Liver (tissue), 9 donors: ENCODE measurements around the gene TRUB1. TPM values are rescaled to one million over a fixed set of nuclear protein-coding genes. Genes with fewer than 3 reads are reported as not detected.

ENCODE experiments used
- DNase-seq: peaks from one replicate; pipeline ENCODE4 v3.0.0-alpha.2; 2017; ENCODE audit warnings: low spot score
- H3K27ac ChIP-seq, 2 donors: one replicate each; pipeline ENCODE4 v1.7.0; 2013; ENCODE audit warnings: inconsistent platforms in 2 of 2, low read length in 2 of 2, control low read depth in 1 of 2, low read depth in 1 of 2, mild to moderate bottlenecking in 1 of 2
- H3K27me3 ChIP-seq, 4 donors: one replicate each; pipeline versions ENCODE4 v1.6.1 to v1.7.0; 2013; ENCODE audit warnings: low read length in 3 of 4, inconsistent platforms in 1 of 4, mild to moderate bottlenecking in 1 of 4, moderate library complexity in 1 of 4; ENCODE audit not compliant: control insufficient read depth in 4 of 4, insufficient read depth in 4 of 4
- H3K36me3 ChIP-seq, 4 donors: one replicate each; pipeline versions ENCODE4 v1.6.1 to v1.7.0; 2013; ENCODE audit warnings: low read length in 3 of 4, mild to moderate bottlenecking in 3 of 4, low read depth in 1 of 4, moderate library complexity in 1 of 4; ENCODE audit not compliant: control insufficient read depth in 4 of 4, insufficient read depth in 3 of 4
- H3K4me1 ChIP-seq, 4 donors: one replicate each; pipeline versions ENCODE4 v1.6.1 to v1.7.0; 2013; ENCODE audit warnings: low read length in 3 of 4, mild to moderate bottlenecking in 3 of 4, moderate library complexity in 1 of 4; ENCODE audit not compliant: control insufficient read depth in 4 of 4, insufficient read depth in 4 of 4
- H3K4me3 ChIP-seq, 3 donors: one replicate each; pipeline versions ENCODE4 v1.6.1 to v1.7.0; 2013; ENCODE audit warnings: low read length in 3 of 3, control low read depth in 1 of 3, low read depth in 1 of 3, mild to moderate bottlenecking in 1 of 3
- H3K9ac ChIP-seq, 2 donors: one replicate each; pipeline ENCODE4 v1.7.0; 2013; ENCODE audit warnings: low read length in 2 of 2, mild to moderate bottlenecking in 2 of 2, moderate library complexity in 2 of 2, control low read depth in 1 of 2, low read depth in 1 of 2
- H3K9me3 ChIP-seq, 4 donors: one replicate each; pipeline versions ENCODE4 v1.6.1 to v1.7.0; 2013; ENCODE audit warnings: low read length in 3 of 4; ENCODE audit not compliant: control insufficient read depth in 4 of 4
- ATF3 ChIP-seq: IDR thresholded peaks from 2 replicates; pipeline ENCODE4 v1.6.1; 2016; ENCODE audit warnings: antibody characterized with exemption
- CTCF ChIP-seq: fragments of 150-350 bp; IDR thresholded peaks from 2 replicates; pipeline ENCODE4 v1.5.1; 2017; ENCODE audit warnings: improper control_type of control experiment, low read depth, low read length; ENCODE audit not compliant: missing input control
- FOXA1 ChIP-seq: IDR thresholded peaks from 2 replicates; pipeline ENCODE4 v1.6.1; 2016; ENCODE audit warnings: antibody characterized with exemption
- GABPA ChIP-seq, 2 donors: IDR thresholded peaks in 1 of 2; conservative IDR thresholded peaks in 1 of 2; 2 replicates each; pipeline ENCODE4 v1.6.1; 2016; ENCODE audit warnings: antibody characterized with exemption in 2 of 2, mild to moderate bottlenecking in 1 of 2, moderate library complexity in 1 of 2
- HNF4G ChIP-seq: IDR thresholded peaks from 2 replicates; pipeline ENCODE4 v1.6.1; 2016; ENCODE audit warnings: antibody characterized with exemption
- JUND ChIP-seq, 2 donors: IDR thresholded peaks; 2 replicates each; pipeline ENCODE4 v1.6.1; 2016; ENCODE audit warnings: antibody characterized with exemption in 2 of 2
- NR2F2 ChIP-seq: IDR thresholded peaks from 2 replicates; pipeline ENCODE4 v1.6.1; 2016; ENCODE audit warnings: antibody characterized with exemption
- RAD21 ChIP-seq, 2 donors: IDR thresholded peaks; 2 replicates each; pipeline ENCODE4 v1.6.1; 2016; ENCODE audit warnings: antibody characterized with exemption in 2 of 2, mild to moderate bottlenecking in 2 of 2
- REST ChIP-seq: IDR thresholded peaks from 2 replicates; pipeline ENCODE4 v1.6.1; 2016; ENCODE audit warnings: antibody characterized with exemption, mild to moderate bottlenecking
- SP1 ChIP-seq: IDR thresholded peaks from 2 replicates; pipeline ENCODE4 v1.6.1; 2018; ENCODE audit warnings: antibody characterized with exemption, mild to moderate bottlenecking
- TAF1 ChIP-seq: conservative IDR thresholded peaks from 2 replicates; pipeline ENCODE4 v1.6.1; 2016; ENCODE audit warnings: antibody characterized with exemption, mild to moderate bottlenecking
- YY1 ChIP-seq: IDR thresholded peaks from 2 replicates; pipeline ENCODE4 v1.6.1; 2016; ENCODE audit warnings: antibody characterized with exemption, mild to moderate bottlenecking
- ZBTB33 ChIP-seq: IDR thresholded peaks from 2 replicates; pipeline ENCODE4 v1.6.1; 2016; ENCODE audit warnings: antibody characterized with exemption
- WGBS: extraction: QIAGEN DNeasy Blood & Tissue Kit; methylation state at CpG from one replicate; pipeline ENCODE4 v1.1.7; 2013; 5-methylcytosine and 5-hydroxymethylcytosine counted together
- polyA plus RNA-seq, 2 donors: library from polyadenylated mRNA; stranded (reverse) in 1 of 2; unstranded in 1 of 2; fragments of 200-250 nt in 1 of 2; fragments of >200 nt in 1 of 2; fragmentation: Nextera tagmentation in 1 of 2; extraction: Ambion mirVana in 1 of 2; gene quantifications; one replicate each; pipeline versions ENCODE4 v1.2.1 to v1.2.3, GENCODE V29; 2013 to 2015
- total RNA-seq, 2 donors: library from RNA; depleted of rRNA; stranded (reverse); fragments of >200 nt; gene quantifications; one replicate each; pipeline ENCODE4 v1.2.3, GENCODE V29; 2014
- donor health status: healthy.
- donor health status: healthy.
- donor health status: healthy.
- donor health status: healthy.
- donor health status: healthy.

Gene TRUB1
- total and polyA plus RNA-seq, 4 donors: 6.1 to 14.1 (median 8.3) TPM

GRCh38 chr10:114920459-114920858 is 17.5 kb upstream of the TRUB1 start:
- TF ChIP-seq NR2F2 (no peak), RAD21 (IDR thresholded peaks at IDR 0.05) (no peak), JUND (IDR thresholded peaks at IDR 0.05) (no peak), ZBTB33 (no peak)
- DNase-seq: no peak
- no peak overlapping the region for H3K27ac ChIP-seq

GRCh38 chr10:114922003-114922402 is 16.0 kb upstream of the TRUB1 start:
- DNase-seq: no peak
- WGBS: 82% methylated on average over 4 of the region's 4 CpGs
- Histone ChIP-seq H3K27ac (no peak overlapping the region), H3K27me3 (no peaks in the 10 kb centered on the region), H3K4me3 (no peak overlapping the region), H3K36me3 (no peaks in the 10 kb centered on the region), H3K4me1 (no peaks in the 10 kb centered on the region), H3K9me3 (peaks cover 0 to 4% (median 0%) of the 10 kb centered on the region in 4 donors), H3K9ac (no peak overlapping the region)
- no peak for TF ChIP-seq SP1
- no peak for TF ChIP-seq FOXA1
- no peak for TF ChIP-seq RAD21 (IDR thresholded peaks at IDR 0.05)
- TF ChIP-seq YY1: no peak
- no peak for TF ChIP-seq HNF4G
- no peak for TF ChIP-seq CTCF
- TF ChIP-seq ATF3: no peak
- TF ChIP-seq REST: no peak
- TF ChIP-seq TAF1: no peak
- no peak for TF ChIP-seq GABPA (IDR thresholded peaks at IDR 0.05 in 1 of 2, conservative IDR thresholded peaks at IDR 0.05 in 1 of 2)

More at GRCh38 chr10:114920459-114920858, 17.5 kb upstream of the TRUB1 start:
- H3K4me1 ChIP-seq: no peaks in the 10 kb centered on the region
- peaks cover 0 to 4% (median 0%) of the 10 kb centered on the region in 4 donors for H3K9me3 ChIP-seq
- WGBS: 80% methylated on average over 1 of the region's 1 CpG
- no peaks in the 10 kb centered on the region for H3K36me3 ChIP-seq
- H3K4me3 ChIP-seq: no peak overlapping the region
- no peak overlapping the region for H3K9ac ChIP-seq
- H3K27me3 ChIP-seq: no peaks in the 10 kb centered on the region
